NT2/D1 (cell line): ENCODE data around the gene RPL32.

ENCODE experiments used
- SUZ12 ChIP-seq: IDR thresholded peaks from 2 replicates; pipeline ENCODE4 v1.6.1; 2011; ENCODE audit not compliant: insufficient read length, insufficient read depth; ENCODE audit errors: extremely low read depth
- YY1 ChIP-seq: IDR thresholded peaks from 2 replicates; pipeline ENCODE4 v1.6.1; 2011; ENCODE audit not compliant: insufficient read length, insufficient read depth
- ZNF274 ChIP-seq: IDR thresholded peaks from 2 replicates; pipeline ENCODE4 v1.6.1; 2011; ENCODE audit warnings: mild to moderate bottlenecking, low read depth, low read length

GRCh38 chr3:12815719-12816118 lies 25.6 kb downstream of the RPL32 start:
- no peak for TF ChIP-seq YY1
- no peak for TF ChIP-seq ZNF274
- TF ChIP-seq SUZ12, result no peak
